H1 (cell line): ENCODE data around the gene C9orf43. TPM values are rescaled to one million over a fixed set of nuclear protein-coding genes. Genes with fewer than 3 reads are reported as not detected.
"Not testable (repeated sequence)": the region's sequence is repeated elsewhere in the genome, so short reads cannot be mapped to it uniquely, and the experiment has no call there.

Experiments used
- CTCF ChIA-PET: fragments of 300-600 bp; sonication (Branson Sonifier 250); formaldehyde crosslinking; loops from one replicate; lab custom pipeline; 2021; ENCODE audit not compliant: partially characterized antibody; lab: Charles Lee
- POLR2A ChIA-PET: fragments of 300-600 bp; sonication (Branson Sonifier 250); formaldehyde crosslinking; loops from one replicate; lab custom pipeline; 2021; ENCODE audit warnings: inconsistent platforms; ENCODE audit not compliant: partially characterized antibody; lab: Charles Lee
- DNase-seq, 2 experiments: peaks; one replicate each; pipeline versions ENCODE4 v3.0.0 to v3.0.0-alpha.2; 2010 to 2022; ENCODE audit warnings: low spot score in 2 of 2, low read depth in 1 of 2, mixed read lengths in 1 of 2
- FAIRE-seq: peaks from 2 replicates; lab custom pipeline; 2011; peaks lifted over from hg19 to GRCh38; lab: Jason Lieb, UNC
- H2AFZ ChIP-seq: 2 replicates; pipeline ENCODE4 v1.8.1; 2012; ENCODE audit warnings: low read length, inconsistent platforms
- H2AK5ac ChIP-seq: 2 replicates; pipeline ENCODE4 v1.6.1; 2013; ENCODE audit warnings: low read depth, low read length
- H2BK120ac ChIP-seq: replicated peaks from 2 replicates; pipeline ENCODE3; 2013; ENCODE audit warnings: low read depth, low read length, inconsistent platforms
- H2BK12ac ChIP-seq: 2 replicates; pipeline ENCODE4 v1.6.1; 2013; ENCODE audit warnings: low read depth, low read length
- H2BK15ac ChIP-seq: 2 replicates; pipeline ENCODE4 v1.6.1; 2013; ENCODE audit warnings: low read length
- H2BK20ac ChIP-seq: 2 replicates; pipeline ENCODE4 v1.6.1; 2013; ENCODE audit warnings: low read length
- H2BK5ac ChIP-seq: 2 replicates; pipeline ENCODE4 v1.6.1; 2013; ENCODE audit warnings: low read depth, low read length
- H3K14ac ChIP-seq: 2 replicates; pipeline ENCODE4 v1.6.1; 2013; ENCODE audit warnings: inconsistent platforms; ENCODE audit not compliant: insufficient read length
- H3K18ac ChIP-seq: 2 replicates; pipeline ENCODE4 v1.6.1; 2013; ENCODE audit warnings: low read length; ENCODE audit errors: extremely low read depth
- H3K23ac ChIP-seq: 2 replicates; pipeline ENCODE4 v1.6.1; 2013; ENCODE audit warnings: inconsistent platforms; ENCODE audit not compliant: insufficient read length
- H3K23me2 ChIP-seq: 2 replicates; pipeline ENCODE4 v1.6.1; 2013; ENCODE audit warnings: low read depth, low read length
- H3K27ac ChIP-seq: 2 replicates; pipeline ENCODE4 v1.6.1; 2011; ENCODE audit warnings: low read depth, low read length, inconsistent platforms
- H3K27me3 ChIP-seq, 4 experiments: replicated peaks in 1 of 4; 1 replicate in 1 of 4; 2 replicates in 3 of 4; pipeline versions ENCODE4 v1.6.1 to v1.8.1; 2011 to 2013; ENCODE audit warnings: low read length in 3 of 4, mild to moderate bottlenecking in 3 of 4, inconsistent platforms in 2 of 4, mixed read lengths in 2 of 4, moderate library complexity in 1 of 4; ENCODE audit not compliant: control insufficient read depth in 3 of 4, insufficient read depth in 3 of 4; ENCODE audit errors: extremely low read depth in 1 of 4
- H3K36me3 ChIP-seq, 4 experiments: 2 replicates each; pipeline versions ENCODE4 v1.6.1 to v1.8.1; 2011 to 2013; ENCODE audit warnings: mild to moderate bottlenecking in 4 of 4, low read length in 3 of 4, moderate library complexity in 2 of 4, control low read depth in 1 of 4, inconsistent platforms in 1 of 4; ENCODE audit not compliant: insufficient read depth in 4 of 4, control insufficient read depth in 2 of 4
- H3K4ac ChIP-seq: replicated peaks from 2 replicates; pipeline ENCODE3; 2013; ENCODE audit warnings: low read length, low read depth, mixed read lengths, inconsistent platforms; ENCODE audit not compliant: insufficient read length
- H3K4me1 ChIP-seq, 4 experiments: replicated peaks in 1 of 4; 1 replicate in 1 of 4; 2 replicates in 3 of 4; pipeline versions ENCODE4 v1.6.1 to v1.8.1; 2011 to 2013; ENCODE audit warnings: low read length in 3 of 4, inconsistent platforms in 2 of 4, mixed read lengths in 1 of 4; ENCODE audit not compliant: insufficient read depth in 4 of 4, control insufficient read depth in 3 of 4
- H3K4me2 ChIP-seq, 2 experiments: 2 replicates each; pipeline versions ENCODE4 v1.6.1 to v1.8.1; 2011 to 2013; ENCODE audit warnings: low read depth in 2 of 2, low read length in 2 of 2, control low read depth in 1 of 2, inconsistent platforms in 1 of 2, mild to moderate bottlenecking in 1 of 2; ENCODE audit not compliant: insufficient read depth in 1 of 2
- H3K4me3 ChIP-seq, 4 experiments: fragments of 200-600, 300-600 bp in 1 of 4; sonication (generic), shearing (Covaris generic), sonication (Bioruptor Twin) in 1 of 4; 2 replicates each; pipeline versions ENCODE4 v1.5.1 to v1.8.1; 2011 to 2016; ENCODE audit warnings: low read length in 4 of 4, low read depth in 3 of 4, control low read depth in 2 of 4, inconsistent platforms in 2 of 4, mild to moderate bottlenecking in 2 of 4, mixed read lengths in 1 of 4, moderate library complexity in 1 of 4; ENCODE audit not compliant: insufficient read depth in 2 of 4; ENCODE audit errors: extremely low read depth in 1 of 4
- H3K56ac ChIP-seq: replicated peaks from 2 replicates; pipeline ENCODE3; 2013; ENCODE audit warnings: low read depth, mild to moderate bottlenecking, mixed read lengths, low read length, inconsistent platforms; ENCODE audit not compliant: insufficient read length
- H3K79me1 ChIP-seq: 2 replicates; pipeline ENCODE4 v1.6.1; 2013; ENCODE audit warnings: low read depth, low read length, control low read depth
- H3K79me2 ChIP-seq, 2 experiments: 2 replicates each; pipeline versions ENCODE4 v1.6.1 to v1.8.1; 2012 to 2013; ENCODE audit warnings: low read length in 2 of 2, mild to moderate bottlenecking in 2 of 2, inconsistent platforms in 1 of 2; ENCODE audit not compliant: insufficient read depth in 2 of 2, control insufficient read depth in 1 of 2
- H3K9ac ChIP-seq, 4 experiments: replicated peaks in 1 of 4; 1 replicate in 1 of 4; 2 replicates in 3 of 4; pipeline versions ENCODE4 v1.6.1 to v1.8.1; 2011 to 2013; ENCODE audit warnings: low read depth in 3 of 4, low read length in 3 of 4, control low read depth in 2 of 4, mild to moderate bottlenecking in 2 of 4, moderate library complexity in 2 of 4, inconsistent platforms in 1 of 4; ENCODE audit errors: extremely low read depth in 1 of 4
- H3K9me3 ChIP-seq, 2 experiments: 2 replicates each; pipeline versions ENCODE4 v1.6.1 to v1.8.1; 2012 to 2013; ENCODE audit warnings: mild to moderate bottlenecking in 2 of 2, moderate library complexity in 2 of 2, control low read depth in 1 of 2, inconsistent platforms in 1 of 2, low read depth in 1 of 2, low read length in 1 of 2, mixed read lengths in 1 of 2; ENCODE audit not compliant: insufficient read depth in 2 of 2
- H4K20me1 ChIP-seq, 2 experiments: replicated peaks in 1 of 2; 2 replicates each; pipeline versions ENCODE3 to v1.8.1; 2011 to 2013; ENCODE audit warnings: inconsistent platforms in 2 of 2, low read length in 2 of 2, mild to moderate bottlenecking in 1 of 2; ENCODE audit not compliant: insufficient read depth in 2 of 2, control insufficient read depth in 1 of 2
- H4K5ac ChIP-seq: 2 replicates; pipeline ENCODE4 v1.6.1; 2013; ENCODE audit warnings: low read length, low read depth, mixed read lengths, inconsistent platforms; ENCODE audit not compliant: insufficient read length
- H4K8ac ChIP-seq: 2 replicates; pipeline ENCODE4 v1.8.0; 2013; ENCODE audit warnings: mild to moderate bottlenecking, moderate library complexity, low read length, inconsistent platforms; ENCODE audit not compliant: insufficient read depth; ENCODE audit errors: extremely low read depth
- H4K91ac ChIP-seq: replicated peaks from 2 replicates; pipeline ENCODE3; 2013; ENCODE audit warnings: low read length, mixed read lengths, inconsistent platforms; ENCODE audit not compliant: insufficient read length
- RAD21 ChIP-seq, 2 experiments: IDR thresholded peaks in 1 of 2; conservative IDR thresholded peaks in 1 of 2; 2 replicates each; pipeline ENCODE4 v1.6.1; 2011; ENCODE audit warnings: low read depth in 2 of 2, low read length in 2 of 2, improper control_type of control experiment in 1 of 2, inconsistent platforms in 1 of 2, mild to moderate bottlenecking in 1 of 2, moderate library complexity in 1 of 2
- WGBS, 2 experiments: shearing (Covaris generic) in 1 of 2; methylation state at CpG; one replicate each; pipeline versions ENCODE4 v1.1.6 to v1.1.7; 2013 to 2015; ENCODE audit warnings: low lambda C conversion rate in 2 of 2, mixed read lengths in 2 of 2, inconsistent platforms in 1 of 2, low coverage in 1 of 2, missing lambda C conversion rate in 1 of 2; ENCODE audit not compliant: insufficient replicate concordance in 2 of 2, insufficient coverage in 1 of 2, insufficient read length in 1 of 2; ENCODE audit errors: extremely low coverage in 1 of 2, missing lambda C conversion rate in 1 of 2; 5-methylcytosine and 5-hydroxymethylcytosine counted together
- polyA plus RNA-seq, 7 experiments: library from polyadenylated mRNA; depleted of rRNA in 3 of 7; stranded (reverse) in 5 of 7; unstranded in 2 of 7; fragments of >200 nt in 5 of 7; fragments of 200-250 nt in 2 of 7; gene quantifications; 1 replicate in 5 of 7; 2 replicates in 1 of 7; 4 replicates in 1 of 7; pipeline versions ENCODE4 v1.2.1 to v1.2.3, GENCODE V29; 2011 to 2013; ENCODE audit warnings: missing spikeins in 2 of 7, mixed read lengths in 2 of 7
- total RNA-seq: library from RNA; stranded (reverse); fragmentation: NEBNext Ultra II Directional; extraction: Animal tissue kit (Norgen Biotek cat#: 25700); gene quantifications from 2 replicates; pipeline ENCODE4 v1.2.1, GENCODE V29; 2021
- TF ChIP-seq, protein P1 (sequence below): IDR thresholded peaks from 2 replicates; pipeline ENCODE4 v1.6.1; 2012; ENCODE audit warnings: inconsistent platforms
- TF ChIP-seq, protein P2 (sequence below), 3 experiments: IDR thresholded peaks; 1 replicate in 2 of 3; 2 replicates in 1 of 3; pipeline versions ENCODE4 v1.5.1 to v1.6.1; 2011; ENCODE audit warnings: low read length in 3 of 3, mild to moderate bottlenecking in 3 of 3, inconsistent platforms in 2 of 3, low read depth in 1 of 3, moderate library complexity in 1 of 3; ENCODE audit not compliant: insufficient read depth in 1 of 3; ENCODE audit errors: control extremely low read depth in 1 of 3

C9orf43 gene
- total and polyA plus RNA-seq, 2 of the 8 experiments (the other 6 are each of a cell fraction or from before 2014, with no cell fraction given), result 0.35 to 0.52 TPM

DNA sequence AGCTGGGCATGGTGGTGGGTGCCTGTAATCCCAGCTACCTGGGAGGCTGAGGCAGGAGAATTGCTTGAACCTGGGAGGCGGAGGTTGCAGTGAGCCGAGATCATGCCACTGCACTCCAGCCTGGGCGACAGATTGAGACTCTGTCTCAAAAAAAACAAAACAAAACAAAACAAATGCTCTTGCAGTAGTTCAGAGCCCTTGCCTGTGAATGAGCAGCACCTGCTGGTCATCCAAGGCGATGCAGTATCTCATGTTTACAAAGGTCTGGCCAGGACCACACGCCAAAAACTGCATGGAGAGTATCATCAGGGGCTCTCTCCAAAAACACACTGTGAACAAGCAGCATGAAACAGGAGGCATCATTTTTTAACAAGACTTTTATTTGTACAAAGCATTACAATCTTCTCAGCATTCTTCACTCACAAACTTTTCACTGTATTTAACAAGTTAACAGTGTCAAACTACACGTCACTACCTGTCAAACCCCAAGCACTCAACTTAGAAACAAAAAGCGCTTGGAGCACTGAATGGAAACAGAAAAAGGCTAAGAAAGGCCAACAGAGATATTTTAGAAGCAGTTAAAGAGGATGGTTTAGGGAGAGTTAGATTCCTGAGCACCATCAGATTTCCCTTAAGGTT is 3.6 kb upstream of the C9orf43 start:
- H3K4me2 ChIP-seq, H3K4me1 ChIP-seq, H3K23me2 ChIP-seq, H3K14ac ChIP-seq, H3K27me3 ChIP-seq, H2BK120ac ChIP-seq, H3K27ac ChIP-seq, H2BK20ac ChIP-seq, H4K5ac ChIP-seq, H4K8ac ChIP-seq, H3K56ac ChIP-seq, H3K9me3 ChIP-seq, H4K91ac ChIP-seq, H2BK12ac ChIP-seq, H3K9ac ChIP-seq, H3K79me1 ChIP-seq, H3K4ac ChIP-seq, H4K20me1 ChIP-seq, FAIRE-seq, H2AK5ac ChIP-seq, H2BK15ac ChIP-seq, H2BK5ac ChIP-seq, H3K4me3 ChIP-seq, H3K18ac ChIP-seq, H2AFZ ChIP-seq, H3K23ac ChIP-seq: not testable (repeated sequence)
- CTCF ChIA-PET, result interaction anchor here (0.7 to 9.0 kb wide), 15 partner anchors 8 to 250 kb away, joined by 3 to 61 read pairs (median 4); partner anchors contain the start of genes CDC26, PRPF4 and WDR31
- H3K36me3 ChIP-seq, result peaks cover 14 to 20% (median 16%) of the 10 kb centered on the region in 4 experiments
- peaks cover 0 to 22% of the 10 kb centered on the region in 2 experiments; a peak in 3 of 4 replicates for H3K79me2 ChIP-seq
- TF ChIP-seq, protein P1, sequence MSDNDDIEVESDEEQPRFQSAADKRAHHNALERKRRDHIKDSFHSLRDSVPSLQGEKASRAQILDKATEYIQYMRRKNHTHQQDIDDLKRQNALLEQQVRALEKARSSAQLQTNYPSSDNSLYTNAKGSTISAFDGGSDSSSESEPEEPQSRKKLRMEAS, result 0 out of 2 replicates have a peak, but pooled peaks have one; percentile 11
- peak; percentile 71 to 75 for TF ChIP-seq RAD21 (IDR thresholded peaks at IDR 0.05 in 1 of 2, conservative IDR thresholded peaks at IDR 0.05 in 1 of 2; ENCODE audit: low read depth in 2 of 2, low read length in 2 of 2)
- TF ChIP-seq, protein P2, sequence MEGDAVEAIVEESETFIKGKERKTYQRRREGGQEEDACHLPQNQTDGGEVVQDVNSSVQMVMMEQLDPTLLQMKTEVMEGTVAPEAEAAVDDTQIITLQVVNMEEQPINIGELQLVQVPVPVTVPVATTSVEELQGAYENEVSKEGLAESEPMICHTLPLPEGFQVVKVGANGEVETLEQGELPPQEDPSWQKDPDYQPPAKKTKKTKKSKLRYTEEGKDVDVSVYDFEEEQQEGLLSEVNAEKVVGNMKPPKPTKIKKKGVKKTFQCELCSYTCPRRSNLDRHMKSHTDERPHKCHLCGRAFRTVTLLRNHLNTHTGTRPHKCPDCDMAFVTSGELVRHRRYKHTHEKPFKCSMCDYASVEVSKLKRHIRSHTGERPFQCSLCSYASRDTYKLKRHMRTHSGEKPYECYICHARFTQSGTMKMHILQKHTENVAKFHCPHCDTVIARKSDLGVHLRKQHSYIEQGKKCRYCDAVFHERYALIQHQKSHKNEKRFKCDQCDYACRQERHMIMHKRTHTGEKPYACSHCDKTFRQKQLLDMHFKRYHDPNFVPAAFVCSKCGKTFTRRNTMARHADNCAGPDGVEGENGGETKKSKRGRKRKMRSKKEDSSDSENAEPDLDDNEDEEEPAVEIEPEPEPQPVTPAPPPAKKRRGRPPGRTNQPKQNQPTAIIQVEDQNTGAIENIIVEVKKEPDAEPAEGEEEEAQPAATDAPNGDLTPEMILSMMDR (IDR thresholded peaks at IDR 0.05; ENCODE audit: control extremely low read depth in 1 of 3, insufficient read depth in 1 of 3, low read depth in 1 of 3, low read length in 3 of 3), result peak; percentile 62 to 78 (median 67)
- DNase-seq, result peak in 1 of 2 experiments; percentile 58
- WGBS, 2 experiments, result 82% methylated on average over 7 of the region's 7 CpGs; no CpG with 5 or more reads in 1 of the 2 experiments
- POLR2A ChIA-PET, result interaction anchor here (1.1 kb wide), 1 partner anchor 131 kb away, joined by 6 read pairs; the partner anchor contains the start of genes CDC26 and PRPF4
